ENCODE measurements around the gene PLAAT2.

DNA sequence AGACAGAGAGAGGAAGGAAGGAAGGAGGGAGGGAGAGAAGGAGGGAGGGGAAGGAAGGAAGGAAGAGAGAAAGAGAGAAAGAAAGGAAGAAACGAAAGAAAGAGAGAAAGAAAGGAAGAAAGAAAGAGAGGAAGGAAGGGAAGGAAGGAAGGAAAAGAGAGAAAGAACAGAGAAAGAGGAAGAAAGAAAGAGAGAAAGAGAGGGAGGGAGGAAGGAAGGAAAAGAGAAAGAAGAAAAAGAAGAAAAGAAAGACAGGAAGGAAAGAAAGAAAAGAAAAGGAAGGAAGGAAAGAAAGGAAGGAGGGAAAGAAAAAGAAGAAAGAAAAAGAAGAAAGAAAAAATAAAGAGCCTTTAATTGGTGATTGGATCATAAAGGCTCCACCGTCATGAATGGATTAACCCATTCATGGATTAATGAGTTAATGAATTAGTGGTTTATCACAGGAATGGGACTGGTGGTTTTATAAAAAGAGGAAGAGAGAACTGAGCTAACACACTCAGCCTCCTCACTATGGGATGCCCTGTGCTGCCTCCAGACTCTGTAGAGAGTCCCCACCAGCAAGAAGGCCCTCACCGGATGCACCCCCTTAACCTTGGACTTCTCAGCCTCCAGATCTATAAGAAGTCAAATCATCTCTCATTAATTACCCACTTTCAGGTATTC lies 9.0 kb upstream of the PLAAT2 start:
- TF ChIP-seq, protein P1, sequence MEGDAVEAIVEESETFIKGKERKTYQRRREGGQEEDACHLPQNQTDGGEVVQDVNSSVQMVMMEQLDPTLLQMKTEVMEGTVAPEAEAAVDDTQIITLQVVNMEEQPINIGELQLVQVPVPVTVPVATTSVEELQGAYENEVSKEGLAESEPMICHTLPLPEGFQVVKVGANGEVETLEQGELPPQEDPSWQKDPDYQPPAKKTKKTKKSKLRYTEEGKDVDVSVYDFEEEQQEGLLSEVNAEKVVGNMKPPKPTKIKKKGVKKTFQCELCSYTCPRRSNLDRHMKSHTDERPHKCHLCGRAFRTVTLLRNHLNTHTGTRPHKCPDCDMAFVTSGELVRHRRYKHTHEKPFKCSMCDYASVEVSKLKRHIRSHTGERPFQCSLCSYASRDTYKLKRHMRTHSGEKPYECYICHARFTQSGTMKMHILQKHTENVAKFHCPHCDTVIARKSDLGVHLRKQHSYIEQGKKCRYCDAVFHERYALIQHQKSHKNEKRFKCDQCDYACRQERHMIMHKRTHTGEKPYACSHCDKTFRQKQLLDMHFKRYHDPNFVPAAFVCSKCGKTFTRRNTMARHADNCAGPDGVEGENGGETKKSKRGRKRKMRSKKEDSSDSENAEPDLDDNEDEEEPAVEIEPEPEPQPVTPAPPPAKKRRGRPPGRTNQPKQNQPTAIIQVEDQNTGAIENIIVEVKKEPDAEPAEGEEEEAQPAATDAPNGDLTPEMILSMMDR (IDR thresholded peaks at IDR 0.05): no peak
- no peak for TF ChIP-seq POLR2AphosphoS5 (IDR thresholded peaks at IDR 0.05)
